Measurements from ENCODE around the gene TGM3. TPM values are rescaled to one million over a fixed set of nuclear protein-coding genes. Genes with fewer than 3 reads are reported as not detected.

The TGM3 gene
- total and polyA plus RNA-seq, 11 donors: 0.04 TPM; not detected in 10

DNA sequence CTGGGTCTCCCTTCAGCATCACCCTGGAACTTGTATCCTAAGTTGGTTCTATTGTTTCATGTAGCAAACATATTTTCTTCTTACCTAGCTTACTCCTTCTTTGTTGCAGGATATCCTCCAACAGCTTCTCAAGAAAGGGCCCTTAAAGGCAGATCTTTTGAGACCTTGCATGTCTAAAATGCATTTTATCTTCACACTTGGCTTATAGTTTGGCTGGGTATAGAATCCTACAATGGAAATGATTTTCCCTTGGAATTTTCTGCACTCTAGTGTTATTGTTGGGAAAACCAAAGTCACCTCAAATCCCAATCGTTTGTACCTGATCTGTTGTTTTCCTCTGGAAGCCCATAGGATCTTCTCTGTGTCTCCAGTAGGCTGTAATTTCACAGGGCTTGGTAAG, 72.8 kb downstream of the TGM3 start:
- ATAC-seq (no peak), DNase-seq (no peak)
- TF ChIP-seq POLR2A (IDR thresholded peaks at IDR 0.05): no peak
- TF ChIP-seq, protein P1, sequence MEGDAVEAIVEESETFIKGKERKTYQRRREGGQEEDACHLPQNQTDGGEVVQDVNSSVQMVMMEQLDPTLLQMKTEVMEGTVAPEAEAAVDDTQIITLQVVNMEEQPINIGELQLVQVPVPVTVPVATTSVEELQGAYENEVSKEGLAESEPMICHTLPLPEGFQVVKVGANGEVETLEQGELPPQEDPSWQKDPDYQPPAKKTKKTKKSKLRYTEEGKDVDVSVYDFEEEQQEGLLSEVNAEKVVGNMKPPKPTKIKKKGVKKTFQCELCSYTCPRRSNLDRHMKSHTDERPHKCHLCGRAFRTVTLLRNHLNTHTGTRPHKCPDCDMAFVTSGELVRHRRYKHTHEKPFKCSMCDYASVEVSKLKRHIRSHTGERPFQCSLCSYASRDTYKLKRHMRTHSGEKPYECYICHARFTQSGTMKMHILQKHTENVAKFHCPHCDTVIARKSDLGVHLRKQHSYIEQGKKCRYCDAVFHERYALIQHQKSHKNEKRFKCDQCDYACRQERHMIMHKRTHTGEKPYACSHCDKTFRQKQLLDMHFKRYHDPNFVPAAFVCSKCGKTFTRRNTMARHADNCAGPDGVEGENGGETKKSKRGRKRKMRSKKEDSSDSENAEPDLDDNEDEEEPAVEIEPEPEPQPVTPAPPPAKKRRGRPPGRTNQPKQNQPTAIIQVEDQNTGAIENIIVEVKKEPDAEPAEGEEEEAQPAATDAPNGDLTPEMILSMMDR (IDR thresholded peaks at IDR 0.05): no peak
- 27 to 50% (median 36%) methylated on average over 1 of the region's 1 CpG for WGBS, 4 donors
- Histone ChIP-seq H3K9me3 (peaks cover 0 to 5% (median 0%) of the 10 kb centered on the region in 12 donors), H3K27ac (no peak overlapping the region), H3K36me3 (no peaks in the 10 kb centered on the region), H3K27me3 (peaks cover 0 to 29% (median 6%) of the 10 kb centered on the region in 9 donors), H3K4me3 (no peak overlapping the region), H3K4me1 (no peaks in the 10 kb centered on the region)
- intact Hi-C loops (cut with DNase I): no loop called here

DNA sequence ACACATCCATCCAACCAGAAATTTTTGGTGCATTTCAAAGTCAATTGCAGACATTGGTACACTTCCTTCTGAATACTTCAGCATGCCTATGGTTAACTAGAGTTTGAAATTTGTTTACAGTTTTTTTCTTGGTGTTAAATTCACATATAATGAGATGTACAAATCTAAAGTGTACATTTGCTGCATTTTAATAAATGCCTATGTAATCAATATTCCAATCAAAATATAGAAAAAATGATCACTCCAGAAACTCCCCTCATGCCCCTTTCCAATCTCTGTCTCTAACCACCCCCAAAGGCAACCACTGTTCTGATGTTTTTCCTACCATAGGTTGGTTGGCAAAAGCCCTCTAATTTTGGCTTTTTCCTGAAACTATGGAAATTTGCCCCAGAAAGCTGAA, 77.3 kb downstream of the TGM3 start:
- Histone ChIP-seq H3K36me3 (no peaks in the 10 kb centered on the region), H3K27ac (no peak overlapping the region), H3K27me3 (peaks cover 0 to 32% (median 6%) of the 10 kb centered on the region in 9 donors), H3K4me3 (no peak overlapping the region), H3K4me1 (no peaks in the 10 kb centered on the region), H3K9me3 (peaks cover 0 to 5% (median 0%) of the 10 kb centered on the region in 12 donors)
- intact Hi-C loops (cut with DNase I): no loop called here
- ATAC-seq (no peak), DNase-seq (no peak)
- no peak for TF ChIP-seq POLR2A (IDR thresholded peaks at IDR 0.05)

DNA sequence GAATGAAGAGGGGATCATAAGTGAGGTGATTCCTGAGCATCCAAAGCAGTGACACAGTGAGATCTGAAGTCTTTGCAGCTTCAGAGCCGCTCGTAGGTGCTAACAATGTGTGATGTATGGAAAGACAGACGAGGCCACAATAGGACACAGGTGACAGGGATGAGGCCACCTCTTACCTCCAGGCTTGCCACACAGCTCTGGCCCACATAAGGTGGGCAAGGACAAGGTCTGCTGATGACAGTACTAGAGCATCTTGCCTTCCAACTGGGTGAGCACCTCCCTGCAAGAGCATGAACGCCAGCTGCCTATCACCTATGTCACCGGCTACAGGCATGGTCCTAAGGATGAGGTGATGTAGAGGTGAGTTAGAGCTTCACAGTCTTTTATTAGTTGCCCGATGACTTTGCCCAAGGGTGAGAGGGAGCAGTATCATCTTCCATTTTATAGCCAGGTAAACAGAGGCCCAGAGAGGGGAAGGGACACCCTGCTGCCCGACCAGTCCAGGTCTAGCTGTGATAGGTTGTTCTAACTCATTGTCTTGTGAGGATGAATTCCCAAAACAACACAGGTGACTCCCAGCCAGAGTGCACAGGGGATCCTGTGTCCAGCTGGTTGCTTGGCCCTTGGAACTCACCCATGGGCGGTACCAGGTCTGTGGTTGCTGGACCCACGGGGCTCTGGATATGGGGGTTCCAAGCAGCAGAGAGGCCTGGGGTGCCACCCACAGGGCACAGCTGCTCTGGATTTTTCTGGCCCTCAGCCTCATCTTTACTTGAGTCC, 78.7 kb downstream of the TGM3 start:
- no peak overlapping the region for H3K27ac ChIP-seq
- peaks cover 0 to 28% (median 6%) of the 10 kb centered on the region in 9 donors for H3K27me3 ChIP-seq
- H3K9me3 ChIP-seq: no peaks in the 10 kb centered on the region
- intact Hi-C loops (cut with DNase I): no loop called here
- TF ChIP-seq POLR2A (IDR thresholded peaks at IDR 0.05): no peak
- TF ChIP-seq, protein P1 (IDR thresholded peaks at IDR 0.05): no peak
- no peak for ATAC-seq
- no peaks in the 10 kb centered on the region for H3K36me3 ChIP-seq
- H3K4me3 ChIP-seq: no peak overlapping the region
- no peaks in the 10 kb centered on the region for H3K4me1 ChIP-seq
- WGBS, 4 donors: 72 to 82% (median 77%) methylated on average over 7 to 9 of the region's 9 CpGs
- no peak for DNase-seq

DNA sequence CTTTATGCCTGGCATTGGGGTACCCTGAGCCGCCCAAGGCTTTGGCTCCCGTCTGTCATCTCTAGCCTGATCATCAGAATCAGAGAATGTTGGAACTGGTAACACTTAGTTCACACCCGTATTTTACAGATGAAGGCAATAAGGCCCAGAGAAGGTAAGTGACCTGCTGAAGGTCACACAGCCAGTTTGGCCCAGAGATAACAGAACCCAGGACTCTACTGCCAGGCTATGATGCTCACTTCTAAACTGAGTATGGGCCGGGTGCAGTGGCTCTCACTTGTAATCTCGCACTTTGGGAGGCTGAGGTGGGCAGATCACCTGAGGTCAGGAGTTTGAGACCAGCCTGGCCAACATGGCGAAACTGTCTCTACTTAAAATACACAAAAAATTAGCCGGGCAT, 83.1 kb downstream of the TGM3 start:
- peaks cover 0 to 18% (median 0%) of the 10 kb centered on the region in 9 donors for H3K27me3 ChIP-seq
- H3K4me3 ChIP-seq: no peak overlapping the region
- 88 to 91% (median 90%) methylated on average over 7 of the region's 7 CpGs for WGBS, 4 donors
- no peak for TF ChIP-seq POLR2A (IDR thresholded peaks at IDR 0.05)
- TF ChIP-seq, protein P1 (IDR thresholded peaks at IDR 0.05): no peak
- H3K9me3 ChIP-seq: no peaks in the 10 kb centered on the region
- intact Hi-C loops (cut with DNase I): no loop called here
- H3K36me3 ChIP-seq: no peaks in the 10 kb centered on the region
- ATAC-seq (no peak), DNase-seq (no peak)
- no peaks in the 10 kb centered on the region for H3K4me1 ChIP-seq
- H3K27ac ChIP-seq: no peak overlapping the region
